PC-3 (cell line): ENCODE results near the gene MSI2.

Experiments
- EZH2 ChIP-seq: fragments of 300-600 bp; sonication (generic); IDR thresholded peaks from one replicate; pipeline ENCODE4 v1.6.1; 2017; ENCODE audit warnings: antibody characterized with exemption, mild to moderate bottlenecking, low read length; ENCODE audit not compliant: unreplicated experiment
- EZH2phosphoT487 ChIP-seq: fragments of 300-600 bp; sonication (generic); IDR thresholded peaks from 2 replicates; pipeline ENCODE4 v1.6.1; 2018; ENCODE audit warnings: mild to moderate bottlenecking, antibody characterized with exemption, low read length, borderline replicate concordance
- TF ChIP-seq, protein P1 (sequence below): fragments of 300-600 bp; sonication (generic); conservative IDR thresholded peaks from 2 replicates; pipeline ENCODE4 v1.5.1; 2017; ENCODE audit warnings: antibody characterized with exemption, low read depth, mild to moderate bottlenecking, low read length

DNA sequence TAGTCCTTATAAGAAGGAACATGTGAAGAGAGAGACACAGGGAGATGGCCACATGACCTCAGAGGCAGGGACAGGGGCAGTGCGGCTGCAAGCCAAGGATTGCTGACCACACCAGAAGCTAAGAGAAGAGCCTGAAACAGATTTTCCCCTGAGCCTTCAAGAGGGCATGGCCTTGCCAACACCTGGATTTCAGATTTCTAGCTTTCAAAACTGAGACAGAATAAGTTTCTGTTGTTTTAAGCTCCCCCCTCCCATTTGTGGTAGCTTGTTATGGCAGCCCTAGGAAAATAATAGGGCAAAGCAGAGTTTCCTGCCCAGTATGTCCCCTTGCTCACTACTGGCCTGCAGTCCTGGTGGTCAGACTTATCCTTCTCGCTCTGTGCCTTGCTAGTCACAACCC, 284.3 kb downstream of the MSI2 start:
- TF ChIP-seq, protein P1, sequence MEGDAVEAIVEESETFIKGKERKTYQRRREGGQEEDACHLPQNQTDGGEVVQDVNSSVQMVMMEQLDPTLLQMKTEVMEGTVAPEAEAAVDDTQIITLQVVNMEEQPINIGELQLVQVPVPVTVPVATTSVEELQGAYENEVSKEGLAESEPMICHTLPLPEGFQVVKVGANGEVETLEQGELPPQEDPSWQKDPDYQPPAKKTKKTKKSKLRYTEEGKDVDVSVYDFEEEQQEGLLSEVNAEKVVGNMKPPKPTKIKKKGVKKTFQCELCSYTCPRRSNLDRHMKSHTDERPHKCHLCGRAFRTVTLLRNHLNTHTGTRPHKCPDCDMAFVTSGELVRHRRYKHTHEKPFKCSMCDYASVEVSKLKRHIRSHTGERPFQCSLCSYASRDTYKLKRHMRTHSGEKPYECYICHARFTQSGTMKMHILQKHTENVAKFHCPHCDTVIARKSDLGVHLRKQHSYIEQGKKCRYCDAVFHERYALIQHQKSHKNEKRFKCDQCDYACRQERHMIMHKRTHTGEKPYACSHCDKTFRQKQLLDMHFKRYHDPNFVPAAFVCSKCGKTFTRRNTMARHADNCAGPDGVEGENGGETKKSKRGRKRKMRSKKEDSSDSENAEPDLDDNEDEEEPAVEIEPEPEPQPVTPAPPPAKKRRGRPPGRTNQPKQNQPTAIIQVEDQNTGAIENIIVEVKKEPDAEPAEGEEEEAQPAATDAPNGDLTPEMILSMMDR, result no peak
- TF ChIP-seq EZH2, result no peak
- no peak for TF ChIP-seq EZH2phosphoT487
